ENCODE data around the gene ALDH7A1.
"Not testable (repeated sequence)": the region's sequence is repeated elsewhere in the genome, so short reads cannot be mapped to it uniquely, and the experiment has no call there.

ALDH7A1 gene

GRCh38 chr5:126594748-126595485, at the start of gene ALDH7A1:
TSS of gene ALDH7A1 (minus strand) at chr5:126595219. CDS start at chr5:126595198, 21 bp downstream.
- peak; percentile 93 for DNase-seq
- in situ Hi-C loops (cut with HindIII; ENCODE audit: low pct_ligation_motif_present, low pct_unique_long_range_greater_than_20kb, low sequenced_read_pairs), result no loop called here

GRCh38 chr5:126641387-126641786, 46.4 kb upstream of the ALDH7A1 start:
- in situ Hi-C loops (cut with HindIII; ENCODE audit: low pct_ligation_motif_present, low pct_unique_long_range_greater_than_20kb, low sequenced_read_pairs), result no loop called here
- no peak for DNase-seq

GRCh38 chr5:126640866-126641265, 45.8 kb upstream of the ALDH7A1 start:
- in situ Hi-C loops (cut with HindIII; ENCODE audit: low pct_ligation_motif_present, low pct_unique_long_range_greater_than_20kb, low sequenced_read_pairs), result no loop called here
- DNase-seq, result no peak

GRCh38 chr5:126636956-126637355, 41.9 kb upstream of the ALDH7A1 start:
- no peak for DNase-seq
- in situ Hi-C loops (cut with HindIII; ENCODE audit: low pct_ligation_motif_present, low pct_unique_long_range_greater_than_20kb, low sequenced_read_pairs), result no loop called here

- DNase-seq, result no peak
- in situ Hi-C loops (cut with HindIII; ENCODE audit: low pct_ligation_motif_present, low pct_unique_long_range_greater_than_20kb, low sequenced_read_pairs), result no loop called here
Measured at GRCh38 chr5:126635585-126635984, 40.6 kb upstream of the ALDH7A1 start.

GRCh38 chr5:126633552-126633951, 38.5 kb upstream of the ALDH7A1 start:
- no peak for DNase-seq
- in situ Hi-C loops (cut with HindIII; ENCODE audit: low pct_ligation_motif_present, low pct_unique_long_range_greater_than_20kb, low sequenced_read_pairs), result no loop called here

- no peak for DNase-seq
- in situ Hi-C loops (cut with HindIII; ENCODE audit: low pct_ligation_motif_present, low pct_unique_long_range_greater_than_20kb, low sequenced_read_pairs), result no loop called here
Measured at GRCh38 chr5:126631920-126632319, 36.9 kb upstream of the ALDH7A1 start.

GRCh38 chr5:126628102-126628501, 33.1 kb upstream of the ALDH7A1 start:
- in situ Hi-C loops (cut with HindIII; ENCODE audit: low pct_ligation_motif_present, low pct_unique_long_range_greater_than_20kb, low sequenced_read_pairs), result no loop called here

GRCh38 chr5:126624534-126624933, 29.5 kb upstream of the ALDH7A1 start:
- DNase-seq, result peak; percentile 83
- in situ Hi-C loops (cut with HindIII; ENCODE audit: low pct_ligation_motif_present, low pct_unique_long_range_greater_than_20kb, low sequenced_read_pairs), result no loop called here

More at GRCh38 chr5:126628102-126628501, 33.1 kb upstream of the ALDH7A1 start:
- DNase-seq, result no peak

- in situ Hi-C loops (cut with HindIII; ENCODE audit: low pct_ligation_motif_present, low pct_unique_long_range_greater_than_20kb, low sequenced_read_pairs), result no loop called here
- DNase-seq, result no peak
Measured at GRCh38 chr5:126619781-126620180, 24.8 kb upstream of the ALDH7A1 start.

- in situ Hi-C loops (cut with HindIII; ENCODE audit: low pct_ligation_motif_present, low pct_unique_long_range_greater_than_20kb, low sequenced_read_pairs); DNase-seq: not testable (repeated sequence)
Measured at GRCh38 chr5:126617603-126618002, 22.6 kb upstream of the ALDH7A1 start.

- DNase-seq, result no peak
Measured at GRCh38 chr5:126615286-126615685, 20.3 kb upstream of the ALDH7A1 start.

GRCh38 chr5:126613941-126614592, 19.0 kb upstream of the ALDH7A1 start:
- no peak for DNase-seq
- in situ Hi-C loops (cut with HindIII; ENCODE audit: low pct_ligation_motif_present, low pct_unique_long_range_greater_than_20kb, low sequenced_read_pairs), result no loop called here

More at GRCh38 chr5:126615286-126615685, 20.3 kb upstream of the ALDH7A1 start:
- in situ Hi-C loops (cut with HindIII; ENCODE audit: low pct_ligation_motif_present, low pct_unique_long_range_greater_than_20kb, low sequenced_read_pairs), result no loop called here

GRCh38 chr5:126610616-126611015, 15.6 kb upstream of the ALDH7A1 start:
- in situ Hi-C loops (cut with HindIII; ENCODE audit: low pct_ligation_motif_present, low pct_unique_long_range_greater_than_20kb, low sequenced_read_pairs), result no loop called here
- DNase-seq, result no peak

GRCh38 chr5:126610160-126610559, 15.1 kb upstream of the ALDH7A1 start:
- in situ Hi-C loops (cut with HindIII; ENCODE audit: low pct_ligation_motif_present, low pct_unique_long_range_greater_than_20kb, low sequenced_read_pairs), result no loop called here
- no peak for DNase-seq

- DNase-seq, result no peak
- in situ Hi-C loops (cut with HindIII; ENCODE audit: low pct_ligation_motif_present, low pct_unique_long_range_greater_than_20kb, low sequenced_read_pairs), result no loop called here
Measured at GRCh38 chr5:126605525-126605924, 10.5 kb upstream of the ALDH7A1 start.

- in situ Hi-C loops (cut with HindIII; ENCODE audit: low pct_ligation_motif_present, low pct_unique_long_range_greater_than_20kb, low sequenced_read_pairs), result no loop called here
- no peak for DNase-seq
Measured at GRCh38 chr5:126603402-126603991, 8.5 kb upstream of the ALDH7A1 start.

GRCh38 chr5:126600631-126601511, 5.9 kb upstream of the ALDH7A1 start, which contains the start of gene PHAX:
TSS of gene PHAX (plus strand) at chr5:126600947. CDS start at chr5:126600963, 16 bp downstream.
- in situ Hi-C loops (cut with HindIII; ENCODE audit: low pct_ligation_motif_present, low pct_unique_long_range_greater_than_20kb, low sequenced_read_pairs), result no loop called here

More at GRCh38 chr5:126600631-126601511, 5.9 kb upstream of the ALDH7A1 start, which contains the start of gene PHAX:
- DNase-seq, result peak; percentile 81
